ENCODE results near the gene HKDC1.
"Not testable (repeated sequence)": the region's sequence is repeated elsewhere in the genome, so short reads cannot be mapped to it uniquely, and the experiment has no call there.

The HKDC1 gene

DNA sequence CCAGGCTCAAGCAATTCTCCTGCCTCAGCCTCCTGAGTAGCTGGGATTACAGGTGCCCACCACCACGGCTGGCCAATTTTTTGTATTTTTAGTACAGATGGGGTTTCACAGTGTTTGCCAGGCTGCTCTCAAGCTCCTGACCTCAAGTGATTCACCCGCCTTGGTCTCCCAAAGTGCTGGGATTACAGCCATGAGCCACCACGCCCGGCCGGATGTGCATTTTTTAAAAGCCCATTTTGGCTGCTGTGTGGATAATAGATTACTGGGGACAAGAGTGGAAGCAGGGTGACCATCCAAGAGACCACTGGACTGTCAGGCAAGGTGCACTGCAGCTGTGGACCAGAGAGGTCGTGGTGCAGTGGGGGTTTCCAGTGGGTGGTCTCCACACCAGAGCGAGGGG is 21.4 kb downstream of the HKDC1 start:
- peak; percentile 61 for DNase-seq (ENCODE audit: low spot score)

DNA sequence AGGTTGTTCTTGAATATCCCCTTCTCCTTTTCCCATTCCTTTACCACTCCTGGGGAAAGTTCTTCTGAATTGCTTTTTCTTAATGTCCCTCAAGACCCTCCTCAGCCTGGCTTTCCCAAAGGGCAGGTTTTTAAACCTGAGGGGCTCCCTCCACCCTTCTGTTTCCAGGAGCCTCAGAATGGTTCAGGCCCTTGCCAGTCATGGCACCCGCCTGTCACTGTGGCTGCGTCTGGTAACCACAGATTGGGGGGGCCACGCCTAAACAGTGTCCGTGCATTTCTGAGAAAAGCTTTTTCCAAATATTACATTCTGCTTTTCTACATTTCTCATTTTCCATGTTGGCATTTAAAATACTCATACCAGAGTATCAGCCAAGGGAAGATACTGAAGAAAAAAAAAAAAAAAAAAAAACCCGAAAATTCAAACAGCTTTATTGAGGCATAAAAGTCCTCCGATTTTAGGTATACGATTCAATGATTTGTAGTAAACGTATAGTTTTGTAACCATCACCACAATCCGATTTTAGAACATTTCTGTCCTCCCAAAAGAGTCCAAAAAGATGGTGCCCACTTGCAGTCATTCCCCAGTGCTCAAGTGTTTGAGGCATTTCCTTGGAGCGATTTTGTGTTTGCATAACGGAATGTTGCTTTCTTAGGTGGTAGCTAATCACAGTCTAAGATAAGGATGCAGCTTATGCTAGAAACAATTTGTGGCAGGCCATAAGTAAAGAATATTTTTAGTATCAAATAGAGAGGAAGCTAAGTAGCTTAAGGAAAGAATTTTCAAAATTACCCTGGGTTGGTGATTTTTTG is 22.1 kb downstream of the HKDC1 start:
- DNase-seq (ENCODE audit: low spot score) = no peak

DNA sequence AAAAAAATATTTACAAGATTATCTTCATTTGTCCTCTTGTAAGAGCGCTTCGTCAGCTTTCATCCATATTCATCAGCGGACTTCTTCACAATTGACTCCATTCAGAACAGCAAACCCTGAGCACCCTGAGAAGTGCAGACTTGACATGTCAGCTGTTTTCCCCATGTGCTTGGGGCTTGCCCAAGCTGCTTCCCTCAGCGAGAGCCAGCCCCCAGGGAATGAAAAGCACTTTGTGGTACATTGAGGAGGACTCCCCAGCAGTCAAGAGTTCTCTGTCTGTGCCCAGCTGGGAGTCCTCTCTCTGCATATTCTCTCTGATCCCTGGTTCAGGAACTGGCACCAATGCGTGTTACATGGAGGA is 22.7 kb downstream of the HKDC1 start:
- no peak for DNase-seq (ENCODE audit: low spot score)

DNA sequence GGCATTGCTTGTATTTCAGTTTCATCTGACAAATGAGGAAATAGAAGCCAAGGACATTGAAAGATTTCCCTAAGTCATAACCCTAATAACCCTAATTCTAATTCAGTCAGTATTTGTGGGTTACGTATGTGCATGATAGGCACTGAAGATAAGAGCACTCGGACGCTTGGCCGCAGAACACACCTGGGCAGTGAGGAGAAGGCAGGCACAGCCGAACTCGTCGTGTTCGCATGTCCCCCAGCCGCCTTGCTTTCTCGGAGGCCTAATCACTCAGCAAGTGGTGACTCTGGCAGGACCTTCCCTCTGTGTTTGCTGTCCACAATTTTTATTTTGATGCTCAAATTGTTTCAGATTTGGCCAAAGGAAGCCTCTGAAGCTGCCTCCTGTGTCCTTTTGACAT is 23.7 kb downstream of the HKDC1 start:
- DNase-seq (ENCODE audit: low spot score) = no peak

DNA sequence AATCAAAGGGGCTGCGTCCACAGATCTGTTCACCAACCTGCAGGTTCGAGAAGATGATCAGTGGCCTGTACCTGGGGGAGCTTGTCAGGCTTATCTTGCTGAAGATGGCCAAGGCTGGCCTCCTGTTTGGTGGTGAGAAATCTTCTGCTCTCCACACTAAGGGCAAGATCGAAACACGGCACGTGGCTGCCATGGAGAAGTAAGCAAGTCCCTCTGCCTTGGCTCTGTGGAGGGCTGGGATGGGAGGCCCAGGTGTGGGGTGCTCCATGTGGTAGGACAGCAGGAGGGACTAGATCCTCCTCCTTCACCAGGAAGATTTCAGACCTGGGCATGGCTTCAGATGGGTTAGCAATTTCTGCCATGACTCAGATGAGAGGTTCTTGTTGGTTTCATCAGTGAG is 25.9 kb downstream of the HKDC1 start:
- no peak for DNase-seq (ENCODE audit: low spot score)

DNA sequence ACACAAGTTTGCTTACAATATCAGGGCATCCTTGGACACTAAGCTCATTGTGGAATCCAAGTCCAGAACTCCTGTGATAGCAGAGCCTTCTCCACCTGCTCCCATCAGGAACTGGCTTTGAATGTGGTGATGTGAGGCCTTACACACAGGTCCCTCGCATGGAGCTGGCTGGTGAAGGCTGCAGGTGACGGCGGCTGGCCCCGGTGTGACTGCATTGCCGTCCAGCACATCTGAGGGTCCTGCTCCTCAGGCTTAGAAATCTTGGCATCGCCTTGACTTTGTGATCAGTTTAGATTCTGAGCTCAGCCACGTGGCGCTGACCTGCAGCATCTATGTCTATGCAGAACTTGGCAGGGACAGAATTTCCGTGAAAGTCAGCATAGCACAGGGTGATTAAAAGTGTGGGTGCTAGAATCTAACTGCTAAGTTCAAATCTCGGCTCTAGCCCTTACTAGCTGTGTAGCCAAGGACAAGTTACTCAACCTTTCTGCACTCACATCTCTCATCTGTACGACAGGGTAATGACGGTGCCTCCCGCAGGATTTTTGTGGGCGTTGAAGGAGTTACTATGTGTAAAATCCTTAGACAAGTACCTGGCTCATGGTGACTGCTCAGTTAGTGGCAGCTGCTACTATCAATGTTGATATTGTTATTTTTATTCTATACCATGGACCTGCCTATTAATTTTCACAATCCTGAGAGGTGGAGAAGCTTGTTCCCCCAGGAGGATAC is 26.6 kb downstream of the HKDC1 start:
- no peak for DNase-seq (ENCODE audit: low spot score)

DNA sequence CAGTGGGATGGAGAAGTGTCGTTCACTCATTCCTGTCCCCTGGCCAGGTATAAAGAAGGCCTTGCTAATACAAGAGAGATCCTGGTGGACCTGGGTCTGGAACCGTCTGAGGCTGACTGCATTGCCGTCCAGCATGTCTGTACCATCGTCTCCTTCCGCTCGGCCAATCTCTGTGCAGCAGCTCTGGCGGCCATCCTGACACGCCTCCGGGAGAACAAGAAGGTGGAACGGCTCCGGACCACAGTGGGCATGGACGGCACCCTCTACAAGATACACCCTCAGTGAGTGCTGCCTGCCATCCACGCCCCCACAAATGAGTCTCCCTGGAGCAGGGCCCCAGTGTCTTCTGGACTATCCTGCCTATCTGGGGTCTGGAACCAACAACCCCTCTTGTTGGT is 27.2 kb downstream of the HKDC1 start:
- DNase-seq (ENCODE audit: low spot score) = no peak

DNA sequence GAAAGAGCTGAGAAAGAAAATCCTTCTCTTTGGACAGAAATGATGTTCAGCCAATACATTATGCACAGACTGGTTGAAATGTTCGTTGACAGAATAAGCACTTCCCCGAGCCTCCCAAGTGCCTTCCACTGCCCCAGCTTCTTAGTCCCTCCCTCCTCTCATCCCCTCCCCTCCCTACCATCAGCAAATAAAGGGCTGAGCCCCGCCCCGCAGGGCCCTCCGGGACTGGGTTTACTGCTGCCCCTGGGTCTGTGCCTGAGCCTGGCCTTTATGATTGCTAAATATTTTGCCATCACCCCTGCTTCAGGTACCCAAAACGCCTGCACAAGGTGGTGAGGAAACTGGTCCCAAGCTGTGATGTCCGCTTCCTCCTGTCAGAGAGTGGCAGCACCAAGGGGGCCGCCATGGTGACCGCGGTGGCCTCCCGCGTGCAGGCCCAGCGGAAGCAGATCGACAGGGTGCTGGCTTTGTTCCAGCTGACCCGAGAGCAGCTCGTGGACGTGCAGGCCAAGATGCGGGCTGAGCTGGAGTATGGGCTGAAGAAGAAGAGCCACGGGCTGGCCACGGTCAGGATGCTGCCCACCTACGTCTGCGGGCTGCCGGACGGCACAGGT is 28.1 kb downstream of the HKDC1 start:
- no peak for DNase-seq (ENCODE audit: low spot score)

DNA sequence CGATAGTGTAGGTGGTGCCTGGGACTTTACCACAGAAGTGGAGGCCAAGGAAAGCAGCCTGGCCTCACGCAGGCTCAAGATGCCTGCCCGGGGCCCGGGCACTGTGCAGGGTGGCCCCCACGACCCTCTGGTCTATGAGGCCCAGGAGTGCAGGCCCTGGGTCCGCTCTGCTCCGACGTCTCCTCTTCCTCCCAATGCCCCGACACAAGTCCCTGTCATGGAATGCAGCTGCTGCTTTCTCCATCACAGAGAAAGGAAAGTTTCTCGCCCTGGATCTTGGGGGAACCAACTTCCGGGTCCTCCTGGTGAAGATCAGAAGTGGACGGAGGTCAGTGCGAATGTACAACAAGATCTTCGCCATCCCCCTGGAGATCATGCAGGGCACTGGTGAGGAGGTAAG is 29.9 kb downstream of the HKDC1 start:
- DNase-seq (ENCODE audit: low spot score) = no peak

DNA sequence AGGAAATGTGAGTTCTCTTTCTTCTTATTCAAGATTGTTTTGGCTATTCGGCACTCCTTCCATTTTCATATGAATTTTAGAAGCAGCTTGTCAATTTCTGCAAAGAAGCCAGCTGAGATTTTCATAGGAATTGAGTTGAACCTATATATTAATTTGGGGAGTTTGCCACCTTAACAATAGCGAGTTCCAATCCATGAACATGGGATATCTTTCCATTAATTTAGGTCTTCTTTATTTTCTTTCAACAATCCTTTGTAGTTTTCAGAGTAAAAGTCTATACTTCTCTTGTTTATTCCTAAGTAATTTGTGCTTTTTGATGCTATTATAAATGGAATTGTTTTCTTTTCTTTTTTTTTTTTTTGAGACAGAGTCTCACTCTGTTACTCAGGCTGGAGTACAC is 31.3 kb downstream of the HKDC1 start:
- not testable (repeated sequence) for DNase-seq (ENCODE audit: low spot score)

DNA sequence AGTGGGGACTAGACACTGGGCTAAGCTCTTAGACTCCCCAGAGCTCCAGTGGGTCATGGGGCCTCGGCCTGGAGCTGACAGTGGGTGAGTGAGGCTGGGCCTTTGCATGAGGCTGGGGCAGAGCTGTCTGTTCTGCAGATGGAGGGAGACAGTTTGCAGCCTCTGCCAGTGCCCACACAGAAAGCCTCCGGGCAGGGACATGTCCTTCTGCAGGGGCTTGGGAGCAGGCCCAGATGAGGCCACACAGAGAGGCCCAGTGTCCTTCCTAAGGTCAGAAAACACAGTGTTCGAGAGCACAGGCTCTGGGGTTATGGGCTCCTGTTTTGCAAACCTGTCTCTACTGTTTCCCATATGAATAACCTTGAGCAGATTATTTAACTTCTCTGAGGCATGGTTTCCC is 33.0 kb downstream of the HKDC1 start:
- no peak for DNase-seq (ENCODE audit: low spot score)

DNA sequence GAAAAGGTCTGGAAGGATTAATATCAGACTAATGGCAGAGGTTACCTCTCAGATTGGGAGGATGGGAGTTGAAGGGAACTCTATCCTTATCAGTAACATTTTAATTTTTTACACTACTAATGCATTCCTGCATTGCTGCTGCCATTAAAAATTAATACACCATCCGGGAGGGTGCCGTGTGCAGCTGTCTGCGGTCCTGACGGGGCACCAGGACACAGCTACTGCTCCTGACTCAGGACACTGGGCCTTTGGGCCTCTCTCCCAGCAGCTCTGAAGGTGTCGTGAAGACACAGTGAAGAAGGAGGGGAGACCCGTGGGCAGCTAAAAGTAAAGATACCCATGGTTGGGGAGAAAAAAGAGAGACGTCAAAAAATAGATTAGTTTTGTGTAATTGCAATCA is 34.7 kb downstream of the HKDC1 start:
- no peak for DNase-seq (ENCODE audit: low spot score)

DNA sequence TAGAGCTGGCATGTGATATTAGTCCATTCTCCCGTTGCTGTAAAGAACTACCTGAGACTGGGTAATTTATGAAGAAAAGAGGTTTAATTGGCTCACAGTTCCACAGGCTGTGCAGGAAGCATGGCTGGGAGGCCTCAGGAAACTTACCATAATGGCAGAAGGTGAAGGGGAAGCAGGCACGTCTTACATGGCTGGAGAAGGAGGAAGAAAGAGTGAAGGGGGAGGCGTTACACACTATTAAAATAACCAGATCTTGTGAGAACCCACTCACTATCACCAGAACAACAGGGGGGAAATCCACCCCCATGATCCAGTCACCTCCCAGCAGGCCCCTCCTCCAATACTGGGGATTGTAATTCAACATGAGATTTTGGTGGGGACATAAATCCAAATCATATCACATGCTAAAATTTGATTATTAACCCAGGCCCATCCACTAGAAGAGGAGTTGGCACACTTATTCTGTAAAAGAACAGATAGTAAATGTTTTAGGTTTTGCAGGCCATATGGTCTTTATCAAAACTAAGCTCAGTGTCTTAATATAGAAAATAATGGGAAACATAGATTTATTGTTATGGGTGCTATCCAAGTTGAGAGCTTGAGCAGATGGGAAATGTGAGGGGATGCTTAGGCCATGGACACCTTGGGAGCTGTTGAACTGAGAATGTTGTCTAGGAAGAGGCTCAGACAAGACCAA is 39.6 kb downstream of the HKDC1 start:
- DNase-seq (ENCODE audit: low spot score) = no peak

DNA sequence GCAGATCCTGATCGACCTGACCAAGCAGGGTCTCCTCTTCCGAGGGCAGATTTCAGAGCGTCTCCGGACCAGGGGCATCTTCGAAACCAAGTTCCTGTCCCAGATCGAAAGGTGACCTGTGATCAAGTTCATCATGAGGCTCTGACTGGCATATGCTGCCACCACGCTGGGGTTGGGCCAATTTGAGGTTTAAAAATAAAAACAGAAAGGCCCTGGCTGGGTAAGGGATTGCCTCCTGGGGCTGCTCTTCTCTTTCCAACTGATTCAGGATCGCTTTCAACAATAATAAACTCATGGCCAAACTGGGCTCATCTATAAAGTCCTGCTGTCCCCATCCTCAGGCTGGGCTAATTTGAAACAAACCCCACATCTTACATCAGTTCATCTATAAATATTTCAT is 41.1 kb downstream of the HKDC1 start:
- no peak for DNase-seq (ENCODE audit: low spot score)

DNA sequence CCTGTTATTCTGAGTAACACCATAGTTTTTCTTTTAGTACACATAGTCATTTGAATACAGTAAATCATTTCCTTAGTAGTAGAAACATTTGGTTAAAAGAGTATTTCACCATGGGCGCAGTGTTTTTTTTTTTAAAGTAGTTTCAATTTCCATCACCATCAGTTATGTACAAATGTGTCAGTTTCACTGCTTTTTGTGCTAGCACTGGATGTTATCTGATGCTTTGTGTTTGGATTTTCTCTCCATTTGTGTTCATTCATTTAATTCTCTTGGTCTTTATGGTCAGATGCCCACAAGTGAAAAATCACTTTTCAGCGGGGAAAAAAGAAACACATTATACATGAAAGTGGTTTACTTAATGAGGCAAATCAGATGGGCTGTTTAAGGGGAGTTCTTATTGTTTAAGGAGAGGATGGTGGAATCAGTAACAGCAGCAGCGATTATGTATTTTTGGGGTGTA is 42.2 kb downstream of the HKDC1 start:
- DNase-seq (ENCODE audit: low spot score) = no peak

DNA sequence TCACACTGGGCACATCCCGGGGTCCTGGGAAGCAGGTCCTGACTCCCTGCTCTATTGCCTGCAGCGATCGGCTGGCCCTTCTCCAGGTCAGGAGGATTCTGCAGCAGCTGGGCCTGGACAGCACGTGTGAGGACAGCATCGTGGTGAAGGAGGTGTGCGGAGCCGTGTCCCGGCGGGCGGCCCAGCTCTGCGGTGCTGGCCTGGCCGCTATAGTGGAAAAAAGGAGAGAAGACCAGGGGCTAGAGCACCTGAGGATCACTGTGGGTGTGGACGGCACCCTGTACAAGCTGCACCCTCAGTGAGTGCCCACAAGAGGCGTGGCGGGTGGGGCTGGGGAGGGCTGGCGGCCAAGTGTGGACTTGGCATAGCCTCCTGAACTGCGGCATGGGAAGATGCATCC is 45.4 kb downstream of the HKDC1 start:
- no peak for DNase-seq (ENCODE audit: low spot score)

DNA sequence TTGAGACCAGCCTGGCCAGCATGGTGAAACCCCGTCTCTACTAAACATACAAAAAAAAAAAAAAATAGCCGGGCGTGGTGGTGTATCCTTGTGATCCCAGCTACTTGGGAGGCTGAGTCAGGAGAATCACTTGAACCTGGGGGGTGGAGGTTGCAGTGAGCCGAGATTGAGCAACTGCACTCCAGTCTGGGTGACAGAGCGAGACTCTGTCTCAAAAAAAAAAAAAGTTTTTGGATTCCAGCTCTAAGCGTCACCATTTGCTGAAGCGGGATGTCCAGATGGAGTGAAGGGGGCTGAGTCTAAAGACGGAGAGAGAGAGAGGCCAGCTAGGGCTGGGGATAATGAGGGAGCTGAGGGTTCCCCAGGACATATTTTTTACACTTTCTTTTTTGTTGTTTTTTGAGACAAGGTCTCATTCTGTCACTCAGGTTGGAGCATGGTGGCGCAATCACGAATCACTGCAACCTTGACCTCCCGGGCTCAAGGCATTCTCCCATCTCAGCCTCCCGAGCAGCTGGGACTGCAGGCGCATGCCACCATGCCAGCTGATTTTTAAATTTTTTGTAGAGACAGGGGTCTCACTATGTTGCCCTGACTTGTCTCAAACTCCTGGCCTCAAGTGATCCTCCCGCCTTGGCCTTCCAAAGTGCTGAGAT is 48.8 kb downstream of the HKDC1 start:
- DNase-seq (ENCODE audit: low spot score) = peak; percentile 43

DNA sequence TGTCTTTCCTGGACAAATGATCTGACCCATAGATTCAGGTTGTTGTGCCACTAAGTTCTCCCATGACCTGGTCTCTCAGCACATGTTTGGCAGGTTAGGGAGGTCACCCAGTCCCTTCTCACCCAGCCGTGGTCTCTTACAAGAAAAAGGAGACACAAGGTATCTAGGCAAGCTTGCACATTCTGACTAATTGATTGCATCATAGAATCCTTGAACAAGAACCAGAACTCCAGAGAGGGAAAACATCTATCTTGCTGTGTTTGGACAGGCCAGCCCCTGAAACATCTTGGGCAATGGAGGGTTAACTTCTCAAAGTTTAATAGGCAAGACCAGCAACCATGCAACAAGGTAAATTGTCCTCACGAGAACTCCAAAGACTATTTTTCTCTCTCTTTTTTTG is 49.6 kb downstream of the HKDC1 start:
- peak; percentile 46 for DNase-seq (ENCODE audit: low spot score)

DNA sequence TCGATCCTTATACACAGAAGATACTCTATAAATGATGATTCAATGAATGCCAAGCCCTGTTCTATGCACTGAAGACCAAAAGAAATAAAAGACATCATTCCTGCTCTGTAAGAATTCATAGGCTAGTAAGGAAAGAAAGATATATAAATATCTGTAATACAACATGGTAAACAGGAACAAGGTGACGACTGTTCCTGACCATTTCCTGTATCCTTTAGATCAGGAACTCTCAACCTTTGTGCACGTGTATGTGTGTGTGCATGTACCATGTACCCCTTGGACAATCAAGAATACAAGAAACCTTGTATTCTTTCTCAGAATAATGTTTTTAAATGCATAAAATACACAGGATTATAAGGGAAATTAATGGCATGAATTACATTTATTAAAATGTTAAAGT is 50.9 kb downstream of the HKDC1 start:
- DNase-seq (ENCODE audit: low spot score) = no peak

DNA sequence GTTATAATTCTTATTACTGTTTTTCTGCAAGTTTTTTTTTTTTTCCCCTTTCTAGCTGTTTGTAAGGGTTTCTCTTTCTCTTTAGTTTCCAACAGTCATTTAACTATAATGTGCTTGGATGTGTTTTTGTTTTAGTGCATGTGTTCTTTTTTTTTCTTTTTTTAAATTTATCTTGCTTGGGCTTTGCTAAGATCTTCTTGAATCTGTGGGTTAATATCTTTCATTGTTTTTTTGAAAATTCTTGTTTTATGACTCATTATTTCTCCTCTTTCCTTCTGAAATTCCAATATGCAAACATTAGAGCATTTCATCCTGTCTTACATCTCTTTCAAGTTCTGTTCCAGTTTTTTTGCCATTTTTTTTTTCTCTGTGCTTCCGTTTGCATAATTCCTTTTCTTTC is 52.5 kb downstream of the HKDC1 start:
- no peak for DNase-seq (ENCODE audit: low spot score)

DNA sequence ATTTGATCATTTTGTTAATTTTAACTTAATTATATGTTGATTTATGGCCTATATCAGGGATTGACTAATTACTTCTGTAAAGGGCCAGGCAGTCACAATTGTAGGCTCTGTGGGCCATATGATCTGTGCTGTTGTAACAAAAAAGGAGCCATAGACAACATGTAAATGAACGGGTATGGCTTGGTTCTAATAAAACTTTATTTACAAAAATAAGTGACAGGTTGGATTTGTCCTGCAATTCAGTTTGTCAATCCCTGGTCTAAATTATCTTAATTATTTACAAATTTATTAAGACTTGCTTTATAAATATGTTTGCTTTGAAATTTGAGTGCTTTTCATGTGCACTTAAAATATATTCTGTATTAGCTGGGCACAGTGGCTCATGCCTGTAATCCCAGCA is 55.3 kb downstream of the HKDC1 start:
- DNase-seq (ENCODE audit: low spot score) = no peak

DNA sequence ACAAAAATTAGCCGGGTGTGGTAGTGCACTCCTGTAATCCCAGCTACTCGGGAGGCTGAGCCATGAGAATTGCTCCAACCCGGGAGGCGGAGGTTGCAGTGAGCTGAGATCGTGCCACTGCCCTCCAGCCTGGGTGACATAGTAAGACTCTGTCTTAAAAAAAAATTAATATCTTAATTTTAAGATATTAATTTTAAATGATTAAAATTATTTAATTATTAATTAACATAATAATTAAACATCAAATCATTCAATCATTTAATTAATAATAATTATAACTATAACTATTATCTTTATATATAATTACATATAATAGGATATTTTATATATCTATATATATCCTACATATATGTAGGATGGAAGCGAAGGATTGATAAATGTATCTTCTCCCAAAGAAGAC is 56.4 kb downstream of the HKDC1 start:
- DNase-seq (ENCODE audit: low spot score) = no peak
